NCI-H2029 (cell line): ENCODE results near the gene PCP4.

ENCODE experiments used
- DNase-seq: peaks from one replicate; lab custom pipeline; 2025; lab: John Stamatoyannopoulos, UW

The PCP4 gene

DNA sequence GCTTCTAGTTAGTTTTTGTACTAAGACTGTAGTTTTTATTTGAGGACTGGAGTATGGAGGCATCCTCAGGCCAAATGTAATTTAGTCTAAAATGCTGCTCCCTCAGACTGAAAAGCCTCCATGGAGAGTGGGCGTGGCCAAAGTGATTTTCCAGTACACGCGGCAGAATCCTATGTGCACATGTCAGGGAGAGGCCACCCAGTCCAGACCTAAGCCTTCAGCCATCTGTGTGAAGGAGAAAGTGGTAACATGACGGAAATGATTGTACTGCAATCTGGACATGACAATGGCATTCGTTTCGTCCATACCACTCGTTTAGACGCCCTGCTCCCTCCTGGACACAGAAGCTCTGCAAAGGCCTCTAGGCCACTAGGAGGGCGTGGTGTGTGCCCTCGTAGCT, 56.2 kb downstream of the PCP4 start:
- no peak for DNase-seq

DNA sequence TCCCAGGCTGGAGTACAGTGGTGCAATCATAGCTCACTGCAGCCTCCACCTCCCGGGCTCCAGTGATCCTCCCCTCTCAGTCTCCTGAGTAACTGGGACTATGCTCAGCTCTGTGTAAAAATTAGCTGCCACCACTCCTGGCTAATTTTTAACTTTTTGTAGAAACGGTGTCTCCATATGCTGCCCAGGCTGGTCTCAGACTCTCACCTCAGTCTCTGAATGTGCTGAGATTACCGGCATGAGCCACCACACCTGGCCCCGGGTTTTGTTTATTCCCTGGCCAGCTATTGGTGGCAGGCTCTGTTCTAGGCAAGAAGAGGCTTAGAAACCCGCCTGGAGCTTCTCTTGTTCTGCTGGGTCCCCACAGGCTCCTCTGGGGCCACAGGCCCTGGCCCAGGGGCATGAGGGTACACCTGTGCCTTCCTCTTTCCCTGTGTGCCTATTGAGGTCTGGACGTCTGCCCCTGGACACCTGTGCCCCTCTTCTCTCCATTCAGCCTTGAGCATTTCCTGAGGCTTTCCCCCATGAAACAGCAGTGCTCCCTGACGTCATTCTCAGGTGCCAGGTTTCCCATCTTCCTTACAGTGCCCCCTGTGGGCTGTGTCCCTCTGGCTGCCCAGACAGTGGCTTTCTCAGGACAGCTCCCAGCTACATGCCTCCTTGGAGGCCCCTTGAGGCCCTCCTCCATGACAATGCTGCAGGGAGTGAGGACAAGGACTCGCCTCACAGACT, 57.5 kb downstream of the PCP4 start:
- DNase-seq: no peak

DNA sequence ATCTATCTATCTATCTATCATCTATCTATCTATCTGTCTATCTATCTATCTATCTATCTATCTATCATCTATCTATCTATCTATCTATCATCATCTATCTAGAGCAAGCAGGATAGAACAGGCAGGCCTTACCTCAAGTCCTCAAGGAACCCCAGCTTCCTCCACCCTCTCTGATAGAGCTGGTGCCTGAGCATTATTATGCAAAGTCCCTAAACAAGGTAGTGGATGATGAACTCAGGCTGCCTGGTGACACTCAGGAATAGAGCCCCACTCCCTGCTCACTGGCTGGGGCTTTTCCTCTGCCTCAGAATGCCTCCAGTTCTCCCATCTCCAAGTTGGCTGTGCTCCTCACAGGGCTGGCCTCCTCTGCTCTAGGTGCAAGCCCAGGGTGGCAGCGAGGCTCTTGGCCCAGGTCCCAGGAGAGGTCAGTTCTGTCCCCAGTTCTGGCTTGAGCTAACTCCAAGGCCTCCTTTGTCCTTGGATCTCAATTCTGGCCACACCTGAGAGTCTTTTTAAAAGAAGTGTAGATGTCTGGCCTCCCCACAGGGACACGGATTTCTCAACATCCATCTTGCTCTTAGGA, 60.2 kb downstream of the PCP4 start:
- no peak for DNase-seq

DNA sequence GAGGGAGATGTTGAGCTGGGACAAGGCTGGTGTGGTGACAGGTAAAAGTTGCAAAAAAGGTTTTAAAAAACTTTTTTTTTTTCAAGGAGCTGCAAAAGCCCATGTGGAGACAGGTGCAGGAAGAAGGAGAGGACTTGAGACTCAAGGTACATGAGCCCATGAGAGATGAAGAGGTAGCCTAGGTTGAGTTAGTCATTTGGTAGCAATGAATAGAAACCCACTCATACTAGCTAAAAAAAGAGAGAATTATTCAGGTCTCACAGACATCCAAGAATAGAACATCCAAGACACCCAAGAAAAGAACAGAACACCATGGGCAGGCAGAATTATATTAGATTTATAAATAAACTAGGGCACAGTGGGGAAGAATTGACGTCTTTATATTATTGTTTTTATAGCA, 65.1 kb downstream of the PCP4 start:
- no peak for DNase-seq

GRCh38 chr21:39934895-39935294, 67.7 kb downstream of the PCP4 start:
- DNase-seq: no peak

- DNase-seq: no peak
These were observed 68.5 kb downstream of the PCP4 start for GRCh38 chr21:39935716-39936115.

DNA sequence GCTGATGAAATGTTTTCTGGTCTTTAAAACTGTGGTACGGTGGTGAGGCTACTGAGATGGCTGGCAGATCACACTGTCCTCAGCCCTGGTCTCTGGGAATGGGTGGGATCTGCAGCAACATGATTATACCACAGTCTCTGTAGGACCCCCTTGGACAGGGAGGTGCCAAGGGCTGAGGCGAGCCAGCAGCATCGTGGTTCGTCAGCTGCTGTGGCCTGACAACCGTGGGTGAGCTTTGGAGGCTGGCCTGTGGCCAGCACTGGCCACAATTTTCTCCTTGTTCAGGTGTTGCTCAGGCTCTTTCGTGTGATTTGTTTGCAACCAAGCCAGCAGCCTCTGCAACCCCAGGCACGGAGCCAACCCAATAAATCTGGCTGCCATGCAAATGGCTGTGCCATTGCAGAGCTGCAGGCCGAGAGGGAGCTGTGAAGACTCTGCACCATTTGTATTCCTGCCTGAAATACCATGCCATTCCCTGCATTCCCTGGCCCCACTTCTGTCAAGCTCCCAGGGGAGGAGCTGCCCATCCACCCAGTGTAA, 70.9 kb downstream of the PCP4 start:
- DNase-seq: peak; percentile 76

- no peak for DNase-seq
These were observed 79.0 kb downstream of the PCP4 start for GRCh38 chr21:39946199-39946598.

DNA sequence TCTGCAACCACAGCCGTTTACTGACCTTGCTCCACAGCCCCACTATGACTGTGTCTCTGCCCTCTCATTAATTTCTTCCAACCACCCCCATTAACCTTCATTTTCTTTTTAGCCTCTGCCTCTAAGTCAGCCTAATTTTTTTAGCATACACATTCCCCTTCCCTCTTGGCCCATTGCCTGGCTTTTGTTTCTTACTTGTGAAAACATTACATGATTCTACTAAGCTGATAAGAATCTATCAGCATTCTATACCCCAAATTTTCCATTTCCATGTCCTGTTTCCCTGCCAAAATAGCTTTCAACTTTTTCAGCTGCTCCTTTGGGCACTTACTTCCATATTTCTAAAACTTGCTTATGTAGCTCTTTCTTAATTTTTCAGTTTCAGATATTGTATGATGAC, 79.8 kb downstream of the PCP4 start:
- DNase-seq: no peak

- DNase-seq: no peak
These were observed 84.2 kb downstream of the PCP4 start for GRCh38 chr21:39951183-39952101.

DNA sequence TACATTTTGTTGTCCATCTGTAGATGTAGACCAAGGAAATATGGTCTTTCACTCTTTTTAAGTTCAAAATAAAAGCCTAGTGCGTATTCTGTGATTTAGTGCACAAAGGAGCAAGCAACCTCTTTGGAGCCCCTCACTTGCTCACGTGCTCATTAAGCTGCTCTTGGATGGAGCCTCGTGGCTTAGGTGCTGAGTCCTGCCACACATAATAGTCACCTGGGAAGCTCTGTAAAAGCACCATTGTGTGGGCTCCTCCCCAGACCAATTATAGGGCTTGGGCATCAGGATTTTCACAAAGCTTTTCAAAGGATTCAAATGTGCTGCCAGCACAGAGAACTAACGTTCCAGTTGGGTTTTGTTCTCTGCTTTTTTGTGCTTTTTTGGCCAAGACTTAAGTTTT, 85.0 kb downstream of the PCP4 start:
- DNase-seq: no peak

GRCh38 chr21:39954570-39954969, 87.3 kb downstream of the PCP4 start:
- no peak for DNase-seq

DNA sequence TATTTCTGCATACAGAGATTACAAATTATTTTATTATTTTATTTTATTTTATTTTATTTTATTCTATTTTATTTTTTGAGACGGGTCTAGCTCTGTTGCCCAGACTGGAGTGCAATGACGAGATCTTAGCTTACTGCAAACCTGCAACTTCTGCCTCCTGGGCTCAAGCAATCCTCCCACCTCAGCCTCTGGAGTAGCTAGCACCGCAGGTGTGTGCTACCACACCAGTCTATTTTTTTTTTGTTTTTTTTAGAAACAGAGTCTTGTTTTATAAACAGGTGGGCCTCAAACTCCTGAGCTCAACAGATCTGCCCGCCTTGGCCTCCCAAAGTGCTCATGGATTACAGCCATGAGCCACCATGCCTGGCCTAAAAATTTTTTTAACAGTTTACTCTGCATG, 88.1 kb downstream of the PCP4 start:
- no peak for DNase-seq

- DNase-seq: no peak
These were observed 89.3 kb downstream of the PCP4 start for GRCh38 chr21:39956586-39956985.

GRCh38 chr21:39958731-39959130, 91.5 kb downstream of the PCP4 start:
- DNase-seq: no peak

DNA sequence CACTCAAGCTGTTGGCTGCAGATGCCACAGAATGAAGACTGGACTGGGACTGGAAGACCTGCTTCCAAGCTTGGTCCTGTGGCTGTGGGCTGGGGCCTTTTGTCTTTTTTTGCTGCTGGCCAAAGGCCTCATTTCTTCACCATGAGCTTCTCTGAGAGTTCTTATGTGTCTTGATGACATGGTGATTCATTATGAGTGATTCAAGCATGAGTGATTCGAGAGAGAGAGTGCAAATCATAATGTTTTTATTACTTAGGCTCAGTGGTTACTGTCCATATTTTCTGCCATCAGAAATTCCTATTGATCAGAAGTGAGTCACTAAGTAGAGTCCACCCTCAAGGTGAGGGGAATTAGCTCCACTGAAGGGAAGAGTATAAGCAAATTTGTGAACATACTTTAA, 94.0 kb downstream of the PCP4 start:
- DNase-seq: no peak

- DNase-seq: no peak
These were observed 97.8 kb downstream of the PCP4 start for GRCh38 chr21:39965026-39965425.

DNA sequence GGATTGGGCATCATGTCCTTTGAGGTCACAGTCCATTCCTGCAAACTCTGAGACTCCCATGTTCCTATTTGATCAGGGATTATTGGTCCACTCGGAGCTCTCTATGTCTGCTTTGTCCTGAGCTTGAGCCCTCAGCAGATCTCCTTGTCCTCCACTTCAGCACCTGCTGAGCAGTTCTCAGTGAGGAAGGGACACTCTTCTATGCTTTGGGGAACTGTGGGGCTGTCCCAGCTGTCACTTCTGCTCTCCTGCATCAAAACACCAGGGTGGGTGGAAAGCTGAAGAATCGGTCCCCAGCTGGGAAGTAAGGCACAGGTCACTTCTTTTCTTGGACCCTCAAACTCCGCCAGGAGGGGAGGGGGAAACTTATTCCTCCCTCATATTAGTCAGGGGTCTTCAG, 99.5 kb downstream of the PCP4 start:
- DNase-seq: no peak

GRCh38 chr21:39968010-39968409, 100.8 kb downstream of the PCP4 start:
- DNase-seq: no peak

DNA sequence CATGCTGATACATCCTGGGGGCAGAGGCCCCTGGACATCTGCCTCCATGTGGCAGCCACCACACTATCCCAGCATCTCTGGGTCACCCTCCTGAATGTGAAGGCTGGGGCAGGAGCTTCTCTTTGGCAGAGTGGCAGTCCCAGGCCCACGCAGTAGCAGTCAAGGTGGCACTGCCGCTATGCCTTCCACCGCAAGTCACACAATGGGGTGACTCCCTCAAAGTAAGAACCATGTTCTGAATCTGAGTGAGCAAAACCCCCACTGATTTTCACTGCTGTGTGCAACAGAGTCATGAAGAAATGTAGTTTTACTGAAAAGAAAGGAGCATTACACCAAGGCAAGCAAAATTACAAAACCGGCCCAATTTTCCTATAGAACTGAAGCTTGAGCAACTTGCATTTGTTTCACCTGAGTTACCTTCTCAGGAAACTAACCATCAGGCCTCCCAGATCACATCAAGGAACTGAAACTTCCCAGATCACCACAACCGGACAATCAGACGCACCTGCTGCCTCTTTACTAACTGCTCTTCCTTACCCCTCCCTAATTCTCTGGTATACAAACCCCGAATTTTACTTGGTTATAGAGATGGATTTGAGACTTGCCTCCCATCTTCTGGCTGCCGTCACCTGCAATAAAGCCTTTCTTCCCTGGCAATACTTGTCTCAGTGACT, 102.6 kb downstream of the PCP4 start:
- DNase-seq: no peak

DNA sequence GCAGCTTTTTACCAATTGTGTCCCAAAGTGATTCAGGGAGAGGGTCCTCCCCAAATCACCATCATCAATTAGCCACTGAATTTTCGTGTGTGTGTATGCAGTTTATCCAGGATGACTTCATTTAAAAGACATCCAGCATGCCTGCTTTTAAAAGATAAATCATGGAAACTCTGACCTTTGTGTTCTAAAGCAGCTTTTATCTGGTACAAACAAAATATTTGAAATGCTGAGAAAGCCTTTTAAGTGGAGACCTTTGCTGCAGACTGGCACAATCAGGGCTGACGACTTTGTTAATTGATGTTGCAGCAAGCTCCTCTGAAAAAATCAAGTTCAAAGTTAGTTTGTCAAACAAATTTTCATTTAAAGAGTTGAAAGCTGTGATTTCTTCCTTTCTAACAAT, 104.7 kb downstream of the PCP4 start:
- DNase-seq: no peak

DNA sequence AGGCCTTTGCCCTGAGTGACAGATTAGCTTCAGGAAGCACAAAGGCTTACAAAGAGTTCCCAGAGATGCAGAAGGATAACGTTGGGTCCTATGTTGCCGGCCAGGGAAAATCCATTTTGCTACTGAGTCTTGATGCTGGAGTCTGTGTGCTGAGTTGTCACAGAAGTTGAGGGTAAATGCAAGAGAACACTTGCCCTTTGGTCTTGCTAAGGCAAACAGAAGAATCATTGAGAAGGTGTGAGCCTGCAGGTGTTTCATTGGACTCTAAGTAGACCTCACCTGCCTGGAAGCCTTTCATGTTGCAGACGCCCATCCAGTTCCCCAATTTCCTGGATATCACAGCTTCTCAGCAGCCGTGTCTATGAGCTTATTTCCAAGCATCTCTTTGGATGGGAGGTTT, 105.2 kb downstream of the PCP4 start:
- DNase-seq: no peak
